ENCODE results near the gene PTPRD.

DNA sequence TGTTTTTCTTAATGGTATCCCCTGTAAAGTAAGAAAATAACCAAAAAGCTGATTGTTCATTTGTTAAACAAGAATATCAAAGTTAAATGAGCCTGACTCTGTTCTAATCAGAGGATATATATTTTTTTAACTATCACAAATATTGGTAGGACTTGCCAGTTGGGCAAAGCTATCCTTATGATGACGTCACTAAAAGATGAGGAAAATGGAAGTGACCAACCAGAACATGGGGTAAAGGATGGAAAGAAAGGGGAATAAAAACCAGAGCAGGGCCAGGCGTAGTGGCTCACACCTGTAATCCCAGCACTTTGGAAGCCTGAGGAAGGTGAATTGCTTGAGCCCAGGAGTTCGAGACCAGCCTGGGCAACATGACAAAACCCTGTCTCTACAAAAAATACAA is 2001.6 kb downstream of the PTPRD start:
- TF ChIP-seq REST (IDR thresholded peaks at IDR 0.05; ENCODE audit: insufficient read depth in 1 of 2, low read depth in 2 of 2, low read length in 2 of 2) = no peak
- no peak for TF ChIP-seq POLR2AphosphoS5 (IDR thresholded peaks at IDR 0.05; ENCODE audit: low read depth, low read length)
- TF ChIP-seq SIN3A (IDR thresholded peaks at IDR 0.05; ENCODE audit: borderline replicate concordance, insufficient read depth, low read length) = no peak
- no peak for TF ChIP-seq TAF1 (IDR thresholded peaks at IDR 0.05; ENCODE audit: borderline replicate concordance, insufficient read depth, low read length)

Data from PFSK-1 (cell line).